Neural crest cell (in vitro differentiated cells): Measurements from ENCODE around the gene OOEP. TPM values are rescaled to one million over a fixed set of nuclear protein-coding genes. Genes with fewer than 3 reads are reported as not detected.

Experiments
- DNase-seq: peaks from one replicate; pipeline ENCODE4 v3.0.0; 2021; ENCODE audit warnings: low read depth, mixed read lengths, low spot score
- H3K27ac Mint-ChIP-seq: one replicate; pipeline ENCODE4 v1.8.0; 2021; ENCODE audit warnings: mild to moderate bottlenecking, mixed read lengths; ENCODE audit not compliant: unreplicated experiment
- H3K27me3 Mint-ChIP-seq: 2 replicates; pipeline ENCODE4 v1.8.0; 2021; ENCODE audit warnings: low read depth, mild to moderate bottlenecking, mixed read lengths
- H3K36me3 Mint-ChIP-seq: 2 replicates; pipeline ENCODE4 v1.8.0; 2021; ENCODE audit warnings: low read depth, mild to moderate bottlenecking, mixed read lengths
- H3K4me1 Mint-ChIP-seq: 2 replicates; pipeline ENCODE4 v1.8.0; 2021; ENCODE audit warnings: mixed read lengths
- H3K4me3 Mint-ChIP-seq: one replicate; pipeline ENCODE4 v1.8.0; 2021; ENCODE audit warnings: mild to moderate bottlenecking, mixed read lengths
- H3K9me3 Mint-ChIP-seq: 2 replicates; pipeline ENCODE4 v1.8.0; 2021; ENCODE audit warnings: mixed read lengths
- CTCF ChIP-seq: fragments of 200-600 bp; sonication (generic); conservative IDR thresholded peaks from 2 replicates; pipeline ENCODE4 v1.5.0; 2021; ENCODE audit warnings: antibody characterized with exemption, mild to moderate bottlenecking
- total RNA-seq: library from RNA; stranded (reverse); gene quantifications from 2 replicates; pipeline ENCODE4 v1.2.1, GENCODE V29; 2021

OOEP gene
- total RNA-seq, 1 donor from 2014 or later = not detected

DNA sequence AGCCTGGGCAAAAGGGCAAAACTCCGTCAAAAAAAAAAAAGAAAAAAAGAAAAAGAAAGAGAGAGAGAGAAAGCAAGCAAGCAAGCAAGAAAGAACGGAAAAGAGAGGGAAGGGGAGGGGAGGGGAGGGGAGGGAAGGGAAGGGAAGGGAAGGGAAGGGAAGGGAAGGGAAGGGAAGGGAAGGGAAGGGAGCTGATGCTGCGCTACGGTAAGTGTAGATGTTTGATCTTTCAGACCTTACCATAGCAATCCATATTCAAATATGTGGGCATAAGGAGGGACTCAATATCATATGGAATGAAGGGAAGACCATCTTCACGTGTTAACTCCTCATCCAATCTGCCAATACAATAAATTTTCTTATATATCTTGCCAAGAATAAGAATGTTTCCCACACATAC, 27.5 kb downstream of the OOEP start:
- TF ChIP-seq CTCF = no peak
- Mint-ChIP-seq H3K9me3 (no peaks in the 10 kb centered on the region), H3K4me3 (no peak overlapping the region), H3K36me3 (no peaks in the 10 kb centered on the region), H3K4me1 (no peaks in the 10 kb centered on the region), H3K27ac (no peak overlapping the region), H3K27me3 (peaks cover 12% of the 10 kb centered on the region)
- no peak for DNase-seq

DNA sequence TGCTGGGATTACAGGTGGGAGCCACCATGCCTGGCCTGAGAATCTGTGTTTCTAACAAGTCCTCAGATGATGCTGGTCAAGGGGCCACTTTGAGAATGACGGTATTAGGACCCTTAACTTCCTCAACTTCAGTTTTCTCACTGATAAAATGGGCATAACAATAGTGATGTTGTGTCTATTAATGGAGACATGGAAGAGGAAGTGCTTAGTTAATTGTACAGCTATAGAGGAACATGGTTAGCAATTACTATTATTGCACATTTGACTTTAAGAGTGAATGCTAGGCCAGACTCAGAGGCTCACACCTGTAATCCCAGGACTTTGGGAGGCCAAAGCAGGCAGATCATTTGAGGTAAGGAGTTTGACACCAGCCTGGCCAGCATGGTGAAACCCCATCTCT, 28.4 kb downstream of the OOEP start:
- TF ChIP-seq CTCF = no peak
- Mint-ChIP-seq H3K36me3 (no peaks in the 10 kb centered on the region), H3K4me3 (no peak overlapping the region), H3K27ac (no peak overlapping the region), H3K27me3 (peaks cover 5% of the 10 kb centered on the region), H3K4me1 (no peaks in the 10 kb centered on the region), H3K9me3 (no peaks in the 10 kb centered on the region)
- DNase-seq = no peak

DNA sequence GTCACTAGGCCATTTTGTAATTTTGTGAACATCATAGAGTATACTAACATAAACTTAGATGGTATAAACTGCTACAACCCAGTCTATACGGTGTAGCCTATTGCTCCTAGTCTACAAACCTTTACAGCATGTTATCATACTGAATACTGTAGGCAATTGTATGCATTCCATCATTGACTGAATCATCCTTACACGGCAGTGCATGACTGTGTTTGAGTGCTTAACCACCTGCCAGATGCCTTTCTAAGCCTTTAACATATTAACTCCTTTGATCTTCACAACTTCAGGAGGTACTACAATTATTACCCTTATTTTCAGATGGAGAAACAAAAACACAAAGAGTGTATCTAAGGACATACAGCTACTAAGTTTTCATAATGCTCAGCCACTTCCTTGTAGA, 29.6 kb downstream of the OOEP start:
- no peak for TF ChIP-seq CTCF
- H3K27ac Mint-ChIP-seq = no peak overlapping the region
- no peaks in the 10 kb centered on the region for H3K4me1 Mint-ChIP-seq
- H3K27me3 Mint-ChIP-seq = peaks cover 5% of the 10 kb centered on the region
- no peaks in the 10 kb centered on the region for H3K9me3 Mint-ChIP-seq
- H3K36me3 Mint-ChIP-seq = no peaks in the 10 kb centered on the region
- H3K4me3 Mint-ChIP-seq = no peak overlapping the region
- DNase-seq = no peak

DNA sequence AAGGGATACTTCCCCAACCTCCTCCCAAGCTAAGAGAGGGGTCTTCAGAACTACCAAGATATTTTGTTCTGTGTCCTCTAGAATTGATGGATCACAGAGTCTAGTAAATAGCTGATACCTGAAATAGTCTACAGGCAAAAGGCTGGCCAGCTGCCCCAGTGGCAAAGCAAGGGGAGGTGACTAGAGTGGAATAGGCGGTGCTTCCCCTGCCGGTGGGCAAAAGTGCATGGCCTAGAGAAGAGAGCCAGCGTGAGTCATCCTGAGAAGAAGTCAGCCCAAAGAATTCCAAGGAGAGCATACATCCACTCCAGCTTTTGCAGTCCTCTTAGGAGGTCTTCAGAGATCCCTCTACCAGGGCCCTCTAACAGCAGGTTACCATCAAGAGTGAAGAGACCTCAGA, 30.4 kb downstream of the OOEP start:
- Mint-ChIP-seq H3K27me3 (peaks cover 5% of the 10 kb centered on the region), H3K9me3 (no peaks in the 10 kb centered on the region), H3K27ac (no peak overlapping the region), H3K36me3 (no peaks in the 10 kb centered on the region), H3K4me3 (no peak overlapping the region), H3K4me1 (no peaks in the 10 kb centered on the region)
- DNase-seq = no peak
- no peak for TF ChIP-seq CTCF

- TF ChIP-seq CTCF = no peak
- Mint-ChIP-seq H3K9me3 (no peaks in the 10 kb centered on the region), H3K4me3 (no peak overlapping the region), H3K36me3 (no peaks in the 10 kb centered on the region), H3K27ac (no peak overlapping the region), H3K27me3 (peaks cover 19% of the 10 kb centered on the region), H3K4me1 (no peaks in the 10 kb centered on the region)
- DNase-seq = no peak
Measured at GRCh38 chr6:73329201-73329600, 40.5 kb downstream of the OOEP start.

DNA sequence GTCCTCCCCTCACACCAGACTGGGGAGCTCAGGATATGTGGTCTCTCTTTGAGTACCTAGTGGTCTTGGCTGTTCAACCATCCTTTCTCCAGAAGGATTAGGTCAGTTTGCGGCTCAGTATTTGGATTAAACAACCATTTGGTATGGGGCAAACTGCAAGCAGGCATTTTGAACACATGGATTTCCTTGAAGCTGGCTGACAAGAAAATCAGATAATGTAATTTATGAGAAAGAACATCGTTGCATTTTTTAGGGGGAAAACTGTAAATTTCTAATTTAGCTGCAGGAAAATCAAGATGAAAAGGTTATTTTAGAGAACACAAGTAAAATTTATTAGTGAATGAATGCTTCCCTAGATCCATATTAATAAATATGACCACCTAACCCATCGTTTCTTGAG, 40.9 kb downstream of the OOEP start:
- Mint-ChIP-seq H3K27me3 (peaks cover 19% of the 10 kb centered on the region), H3K36me3 (no peaks in the 10 kb centered on the region), H3K4me3 (no peak overlapping the region), H3K4me1 (no peaks in the 10 kb centered on the region), H3K9me3 (no peaks in the 10 kb centered on the region), H3K27ac (no peak overlapping the region)
- TF ChIP-seq CTCF = no peak
- DNase-seq = no peak
